ENCODE data around the gene B9D1. TPM values are rescaled to one million over a fixed set of nuclear protein-coding genes. Genes with fewer than 3 reads are reported as not detected.

The B9D1 gene
- total RNA-seq, 2 experiments from 2014 or later: 21.1 to 38.1 TPM

- Histone ChIP-seq H3K4me3 (ENCODE audit: low read depth, low read length, poor library complexity, severe bottlenecking) (no peak overlapping the region), H3K4me1 (ENCODE audit: insufficient read depth, low read length, poor library complexity, severe bottlenecking) (peaks cover 26% of the 10 kb centered on the region), H3K9me2 (ENCODE audit: insufficient read depth, low read length) (no peaks in the 10 kb centered on the region), H3K9me3 (ENCODE audit: low read length) (no peaks in the 10 kb centered on the region), H3K36me3 (ENCODE audit: insufficient read depth, low read length) (no peaks in the 10 kb centered on the region), H3K4me2 (ENCODE audit: low read length) (no peak overlapping the region), H4K20me1 (ENCODE audit: insufficient read depth, low read length) (no peaks in the 10 kb centered on the region), H3K79me2 (ENCODE audit: insufficient read depth, low read depth, low read length) (no peaks in the 10 kb centered on the region), H2AFZ (ENCODE audit: low read length) (no peak overlapping the region), H3K27ac (ENCODE audit: low read depth, low read length, poor library complexity, severe bottlenecking) (no peak overlapping the region)
- CTCF ChIA-PET (ENCODE audit: unreplicated experiment): no interaction called here
- no peak for TF ChIP-seq EZH2phosphoT487 (IDR thresholded peaks at IDR 0.05; ENCODE audit: borderline replicate concordance, low read depth, low read length)
- TF ChIP-seq CTCF (conservative IDR thresholded peaks at IDR 0.05; ENCODE audit: low read length): no peak
- no TSS peak for BruUV-seq (replicated peaks)
- POLR2A ChIA-PET: interaction anchor here (1.0 to 1.6 kb wide), 2 partner anchors 10 to 29 kb away, joined by 3 to 4 read pairs; partner anchors contain the start of gene MAPK7
- no peak for DNase-seq (ENCODE audit: low spot score)
- intact Hi-C loops (cut with micrococcal nuclease; ENCODE audit: unreplicated experiment): no loop called here
These were observed 5.7 kb upstream of the B9D1 start for GRCh38 chr17:19368229-19368628.

DNA sequence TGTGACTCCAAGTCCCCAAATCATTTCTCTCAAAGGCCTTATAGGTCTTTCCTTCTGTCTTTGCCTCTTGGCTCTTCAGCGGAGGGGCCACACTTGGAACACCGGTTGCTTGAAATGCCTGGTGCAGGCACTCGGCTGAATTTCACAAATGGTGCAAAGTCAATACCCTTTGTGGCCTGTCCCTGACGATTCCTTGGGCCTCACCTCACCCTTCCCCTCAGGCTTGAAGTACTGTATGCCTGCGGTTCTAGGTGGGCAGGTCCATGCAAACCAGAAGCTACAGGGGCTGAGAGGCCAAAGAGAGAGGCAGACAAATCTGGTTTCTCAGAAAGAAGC, 4.1 kb upstream of the B9D1 start:
- Histone ChIP-seq H4K20me1 (ENCODE audit: insufficient read depth, low read length) (no peaks in the 10 kb centered on the region), H3K9me2 (ENCODE audit: insufficient read depth, low read length) (no peaks in the 10 kb centered on the region), H3K36me3 (ENCODE audit: insufficient read depth, low read length) (no peaks in the 10 kb centered on the region), H2AFZ (ENCODE audit: low read length) (no peak overlapping the region), H3K4me1 (ENCODE audit: insufficient read depth, low read length, poor library complexity, severe bottlenecking) (peaks cover 27% of the 10 kb centered on the region), H3K4me3 (ENCODE audit: low read depth, low read length, poor library complexity, severe bottlenecking) (no peak overlapping the region), H3K79me2 (ENCODE audit: insufficient read depth, low read depth, low read length) (peaks cover 3% of the 10 kb centered on the region; the same call in 1 of the 2 replicates), H3K27ac (ENCODE audit: low read depth, low read length, poor library complexity, severe bottlenecking) (no peak overlapping the region), H3K9me3 (ENCODE audit: low read length) (no peaks in the 10 kb centered on the region), H3K4me2 (ENCODE audit: low read length) (no peak overlapping the region)
- TF ChIP-seq EZH2phosphoT487 (IDR thresholded peaks at IDR 0.05; ENCODE audit: borderline replicate concordance, low read depth, low read length): no peak
- no peak for TF ChIP-seq CTCF (conservative IDR thresholded peaks at IDR 0.05; ENCODE audit: low read length)
- BruUV-seq (replicated peaks): no TSS peak
- no peak for DNase-seq (ENCODE audit: low spot score)
- intact Hi-C loops (cut with micrococcal nuclease; ENCODE audit: unreplicated experiment): no loop called here
- ChIA-PET POLR2A (no interaction called here), CTCF (ENCODE audit: unreplicated experiment) (no interaction called here)

DNA sequence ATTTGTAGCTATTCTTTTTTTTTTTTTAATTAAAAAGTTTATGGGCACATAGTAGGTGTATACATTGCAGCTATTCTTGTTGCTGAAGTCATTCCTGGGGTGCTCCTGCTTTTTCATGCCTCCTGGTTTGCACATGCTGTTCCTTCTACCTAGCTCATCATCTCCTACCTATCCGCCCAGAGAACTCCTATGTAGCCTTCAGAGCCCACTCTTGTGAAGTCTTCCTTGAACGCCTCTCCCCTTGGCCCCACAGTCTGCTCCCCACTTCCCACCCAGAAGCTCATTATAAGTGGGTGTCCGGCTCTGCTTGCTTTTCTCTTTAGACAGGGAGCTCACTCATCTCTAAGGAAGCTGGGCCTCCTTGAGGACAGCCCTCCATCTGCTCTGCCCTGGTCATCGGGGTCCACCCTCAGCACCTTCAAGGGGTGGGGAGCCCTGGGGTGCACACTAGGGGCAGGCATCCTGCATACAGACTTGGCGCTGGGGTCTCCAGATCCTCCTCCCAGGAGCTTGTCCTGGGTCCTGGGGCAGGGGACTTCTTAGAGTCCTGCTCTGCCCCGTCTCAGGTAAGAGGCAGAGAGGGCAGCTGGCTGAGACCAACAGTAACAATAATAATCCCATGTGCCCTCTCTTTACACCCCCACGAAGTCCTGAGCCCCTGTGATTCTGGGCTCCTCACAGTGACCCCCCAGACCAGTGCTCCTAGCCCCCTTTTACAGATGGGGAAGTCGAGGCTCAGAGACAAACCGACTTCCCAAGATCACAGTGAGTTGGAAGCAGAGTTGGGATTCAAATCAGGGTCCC, 3.5 kb upstream of the B9D1 start:
- TF ChIP-seq CTCF (conservative IDR thresholded peaks at IDR 0.05; ENCODE audit: low read length): no peak
- TF ChIP-seq EZH2phosphoT487 (IDR thresholded peaks at IDR 0.05; ENCODE audit: borderline replicate concordance, low read depth, low read length): no peak
- intact Hi-C loops (cut with micrococcal nuclease; ENCODE audit: unreplicated experiment): loop anchor here (2.0 kb wide), 1 partner anchor 67 kb away; no protein-coding TSS in a partner anchor
- no TSS peak for BruUV-seq (replicated peaks)
- no peak overlapping the region for H3K4me3 ChIP-seq (ENCODE audit: low read depth, low read length, poor library complexity, severe bottlenecking)
- no peaks in the 10 kb centered on the region for H3K9me3 ChIP-seq (ENCODE audit: low read length)
- no peak for DNase-seq (ENCODE audit: low spot score)
- no peaks in the 10 kb centered on the region for H3K36me3 ChIP-seq (ENCODE audit: insufficient read depth, low read length)
- no peak overlapping the region for H2AFZ ChIP-seq (ENCODE audit: low read length)
- ChIA-PET CTCF (ENCODE audit: unreplicated experiment) (no interaction called here), POLR2A (interaction anchor here (0.7 to 2.1 kb wide), 2 partner anchors 8 to 12 kb away, joined by 3 to 13 read pairs; partner anchors contain the start of gene MAPK7)
- no peaks in the 10 kb centered on the region for H3K9me2 ChIP-seq (ENCODE audit: insufficient read depth, low read length)
- peaks cover 3% of the 10 kb centered on the region; the same call in 1 of the 2 replicates for H3K79me2 ChIP-seq (ENCODE audit: insufficient read depth, low read depth, low read length)
- no peaks in the 10 kb centered on the region for H4K20me1 ChIP-seq (ENCODE audit: insufficient read depth, low read length)
- no peak overlapping the region for H3K27ac ChIP-seq (ENCODE audit: low read depth, low read length, poor library complexity, severe bottlenecking)
- peaks cover 26% of the 10 kb centered on the region for H3K4me1 ChIP-seq (ENCODE audit: insufficient read depth, low read length, poor library complexity, severe bottlenecking)
- no peak overlapping the region for H3K4me2 ChIP-seq (ENCODE audit: low read length)

Data from OCI-LY7 (cell line).